ENCODE results near the gene CMYA5.
A peak's percentile ranks its signal among the peaks of the same experiment; 100 is the strongest.
"Not testable (repeated sequence)": the region's sequence is repeated elsewhere in the genome, so short reads cannot be mapped to it uniquely, and the experiment has no call there.

Gene CMYA5

GRCh38 chr5:79773612-79774011 is 84.0 kb downstream of the CMYA5 start:
- DNase-seq (ENCODE audit: low read depth), result no peak
- TF ChIP-seq CTCF (IDR thresholded peaks at IDR 0.05; ENCODE audit: low read length, missing control alignments), result no peak
- H3K4me3 ChIP-seq (replicated peaks; ENCODE audit: low read depth, low read length), result no peak overlapping the region

- no peak overlapping the region for H3K4me3 ChIP-seq (replicated peaks; ENCODE audit: low read depth, low read length)
- DNase-seq (ENCODE audit: low read depth), result peak; percentile 29
- TF ChIP-seq CTCF (IDR thresholded peaks at IDR 0.05; ENCODE audit: low read length, missing control alignments), result peak; percentile 39
Observed at GRCh38 chr5:79774171-79774854, 84.7 kb downstream of the CMYA5 start.

- TF ChIP-seq CTCF (IDR thresholded peaks at IDR 0.05; ENCODE audit: low read length, missing control alignments), result no peak
- no peak overlapping the region for H3K4me3 ChIP-seq (replicated peaks; ENCODE audit: low read depth, low read length)
- DNase-seq (ENCODE audit: low read depth), result no peak
Observed at GRCh38 chr5:79774855-79775237, 85.2 kb downstream of the CMYA5 start.

GRCh38 chr5:79784741-79785140 is 95.1 kb downstream of the CMYA5 start:
- DNase-seq (ENCODE audit: low read depth); H3K4me3 ChIP-seq (replicated peaks; ENCODE audit: low read depth, low read length): not testable (repeated sequence)

- no peak for TF ChIP-seq CTCF (IDR thresholded peaks at IDR 0.05; ENCODE audit: low read length, missing control alignments)
- no peak for DNase-seq (ENCODE audit: low read depth)
- H3K4me3 ChIP-seq (replicated peaks; ENCODE audit: low read depth, low read length), result no peak overlapping the region
Observed at GRCh38 chr5:79785983-79786382, 96.3 kb downstream of the CMYA5 start.

- DNase-seq (ENCODE audit: low read depth), result no peak
- TF ChIP-seq CTCF (IDR thresholded peaks at IDR 0.05; ENCODE audit: low read length, missing control alignments), result no peak
- no peak overlapping the region for H3K4me3 ChIP-seq (replicated peaks; ENCODE audit: low read depth, low read length)
Observed at GRCh38 chr5:79787448-79787847, 97.8 kb downstream of the CMYA5 start.

- no peak overlapping the region for H3K4me3 ChIP-seq (replicated peaks; ENCODE audit: low read depth, low read length)
- DNase-seq (ENCODE audit: low read depth), result no peak
- TF ChIP-seq CTCF (IDR thresholded peaks at IDR 0.05; ENCODE audit: low read length, missing control alignments), result no peak
Observed at GRCh38 chr5:79791843-79792242, 102.2 kb downstream of the CMYA5 start.

All from fibroblast of pulmonary artery (primary cell).